ENCODE measurements around the gene EIF4G3. TPM values are rescaled to one million over a fixed set of nuclear protein-coding genes. Genes with fewer than 3 reads are reported as not detected.

EIF4G3 gene
- total RNA-seq, 1 experiment from 2014 or later: 86.8 TPM

- no peaks in the 10 kb centered on the region for H3K4me1 ChIP-seq (ENCODE audit: insufficient read depth, low read length, poor library complexity, severe bottlenecking)
These were observed 340.5 kb downstream of the EIF4G3 start for GRCh38 chr1:20836230-20836629.

GRCh38 chr1:20834780-20835179 is 341.9 kb downstream of the EIF4G3 start:
- H3K4me1 ChIP-seq (ENCODE audit: insufficient read depth, low read length, poor library complexity, severe bottlenecking): no peaks in the 10 kb centered on the region
- CTCF ChIA-PET: no interaction called here
- no TSS peak for BruUV-seq (replicated peaks)
- H3K36me3 ChIP-seq (ENCODE audit: insufficient read depth, low read length, poor library complexity, severe bottlenecking): peaks cover 5% of the 10 kb centered on the region
- no peak overlapping the region for H3K4me3 ChIP-seq (ENCODE audit: low read depth, low read length, poor library complexity, severe bottlenecking)
- no peaks in the 10 kb centered on the region for H3K9me3 ChIP-seq (ENCODE audit: low read depth, low read length, poor library complexity, severe bottlenecking)
- no peak for DNase-seq (ENCODE audit: low spot score)
- no peak overlapping the region for H3K27ac ChIP-seq (ENCODE audit: low read depth, low read length, poor library complexity, severe bottlenecking)
- intact Hi-C loops (cut with micrococcal nuclease; ENCODE audit: unreplicated experiment): no loop called here
- H3K27me3 ChIP-seq (replicated peaks; ENCODE audit: insufficient read depth, low read depth, low read length, poor library complexity): no peaks in the 10 kb centered on the region
- no peak for TF ChIP-seq CTCF (conservative IDR thresholded peaks at IDR 0.05; ENCODE audit: low read depth, low read length)
- TF ChIP-seq EZH2 (IDR thresholded peaks at IDR 0.05; ENCODE audit: borderline replicate concordance, low read depth, low read length, poor library complexity, severe bottlenecking): no peak
- POLR2A ChIA-PET (ENCODE audit: low non-redundant PET): no interaction called here

More at GRCh38 chr1:20836230-20836629, 340.5 kb downstream of the EIF4G3 start:
- no peak overlapping the region for H3K4me3 ChIP-seq (ENCODE audit: low read depth, low read length, poor library complexity, severe bottlenecking)
- intact Hi-C loops (cut with micrococcal nuclease; ENCODE audit: unreplicated experiment): no loop called here
- no TSS peak for BruUV-seq (replicated peaks)
- no peaks in the 10 kb centered on the region for H3K27me3 ChIP-seq (replicated peaks; ENCODE audit: insufficient read depth, low read depth, low read length, poor library complexity)
- TF ChIP-seq CTCF (conservative IDR thresholded peaks at IDR 0.05; ENCODE audit: low read depth, low read length) (no peak), EZH2 (IDR thresholded peaks at IDR 0.05; ENCODE audit: borderline replicate concordance, low read depth, low read length, poor library complexity, severe bottlenecking) (no peak)
- no peaks in the 10 kb centered on the region for H3K9me3 ChIP-seq (ENCODE audit: low read depth, low read length, poor library complexity, severe bottlenecking)
- CTCF ChIA-PET: no interaction called here
- DNase-seq (ENCODE audit: low spot score): no peak
- POLR2A ChIA-PET (ENCODE audit: low non-redundant PET): interaction anchor here (0.6 kb wide), 1 partner anchor 35 kb away, joined by 3 read pairs; no protein-coding TSS in a partner anchor
- H3K36me3 ChIP-seq (ENCODE audit: insufficient read depth, low read length, poor library complexity, severe bottlenecking): peaks cover 10% of the 10 kb centered on the region
- H3K27ac ChIP-seq (ENCODE audit: low read depth, low read length, poor library complexity, severe bottlenecking): no peak overlapping the region

- Histone ChIP-seq H3K27ac (ENCODE audit: low read depth, low read length, poor library complexity, severe bottlenecking) (no peak overlapping the region), H3K4me1 (ENCODE audit: insufficient read depth, low read length, poor library complexity, severe bottlenecking) (no peaks in the 10 kb centered on the region), H3K9me3 (ENCODE audit: low read depth, low read length, poor library complexity, severe bottlenecking) (no peaks in the 10 kb centered on the region), H3K4me3 (ENCODE audit: low read depth, low read length, poor library complexity, severe bottlenecking) (no peak overlapping the region), H3K36me3 (ENCODE audit: insufficient read depth, low read length, poor library complexity, severe bottlenecking) (peaks cover 5% of the 10 kb centered on the region), H3K27me3 (replicated peaks; ENCODE audit: insufficient read depth, low read depth, low read length, poor library complexity) (no peaks in the 10 kb centered on the region)
- CTCF ChIA-PET: no interaction called here
- intact Hi-C loops (cut with micrococcal nuclease; ENCODE audit: unreplicated experiment): no loop called here
- POLR2A ChIA-PET (ENCODE audit: low non-redundant PET): no interaction called here
- DNase-seq (ENCODE audit: low spot score): no peak
- BruUV-seq (replicated peaks): no TSS peak
- TF ChIP-seq EZH2 (IDR thresholded peaks at IDR 0.05; ENCODE audit: borderline replicate concordance, low read depth, low read length, poor library complexity, severe bottlenecking): no peak
- TF ChIP-seq CTCF (conservative IDR thresholded peaks at IDR 0.05; ENCODE audit: low read depth, low read length): no peak
These were observed 342.5 kb downstream of the EIF4G3 start for GRCh38 chr1:20834192-20834591.

Measured in A673 (cell line).